GM23248 (cell line): ENCODE data around the gene CCDC134.

ENCODE experiments used
- EZH2 ChIP-seq: fragments of 200-600 bp; sonication (generic); IDR thresholded peaks from 2 replicates; pipeline ENCODE4 v1.6.1; 2018; ENCODE audit warnings: antibody characterized with exemption, mild to moderate bottlenecking; ENCODE audit not compliant: insufficient read depth, poor library complexity, severe bottlenecking
- EZH2phosphoT487 ChIP-seq: fragments of 200-600 bp; sonication (generic); IDR thresholded peaks from 2 replicates; pipeline ENCODE4 v1.6.1; 2018; ENCODE audit warnings: antibody characterized with exemption, moderate library complexity, mild to moderate bottlenecking, low read depth; ENCODE audit not compliant: insufficient read depth

GRCh38 chr22:41856469-41856868, 56.0 kb downstream of the CCDC134 start:
- TF ChIP-seq EZH2 (no peak), EZH2phosphoT487 (no peak)
